ENCODE measurements around the gene PTGDS. TPM values are rescaled to one million over a fixed set of nuclear protein-coding genes. Genes with fewer than 3 reads are reported as not detected.
A peak's percentile ranks its signal among the peaks of the same experiment; 100 is the strongest.

PTGDS gene
- total and polyA plus RNA-seq, 5 donors = 3,127 to 6,981 (median 5,038) TPM

GRCh38 chr9:136983656-136984314, 6.5 kb downstream of the PTGDS start:
- intact Hi-C loops (cut with DNase I) = loop anchor here in 1 of 4 donors (5.0 kb wide), 1 partner anchor 36 kb away; the partner anchor contains the start of gene C8G
- no peaks in the 10 kb centered on the region for H3K27me3 ChIP-seq (ENCODE audit: control insufficient read depth, insufficient read depth)
- DNase-seq (peak in 2 of 3 donors; percentile 45 to 61), ATAC-seq (no peak)
- 75% methylated on average over 11 of the region's 11 CpGs for WGBS
- peak overlapping the region; percentile 24 for H3K27ac ChIP-seq (ENCODE audit: low read length)
- no peak overlapping the region for H3K4me3 ChIP-seq (ENCODE audit: low read length)
- no peaks in the 10 kb centered on the region for H3K4me1 ChIP-seq (ENCODE audit: control insufficient read depth, insufficient read depth, low read length)
- H3K9me3 ChIP-seq (ENCODE audit: control insufficient read depth, low read length) = no peaks in the 10 kb centered on the region

- WGBS = 58% methylated on average over 29 of the region's 29 CpGs
- H3K4me1 ChIP-seq (ENCODE audit: control insufficient read depth, insufficient read depth, low read length) = no peaks in the 10 kb centered on the region
- intact Hi-C loops (cut with DNase I) = loop anchor here in 2 of 4 donors (5.0 kb wide), 2 partner anchors 37 to 137 kb away; partner anchors contain the start of genes C8G (in 1 of the 2) and PHPT1 (in 1 of the 2)
- ATAC-seq (no peak), DNase-seq (peak in 1 of 3 donors; percentile 59)
- H3K4me3 ChIP-seq (ENCODE audit: low read length) = no peak overlapping the region
- no peak overlapping the region for H3K27ac ChIP-seq (ENCODE audit: low read length)
- H3K27me3 ChIP-seq (ENCODE audit: control insufficient read depth, insufficient read depth) = no peaks in the 10 kb centered on the region
- no peaks in the 10 kb centered on the region for H3K9me3 ChIP-seq (ENCODE audit: control insufficient read depth, low read length)
These were observed 7.2 kb downstream of the PTGDS start for GRCh38 chr9:136984464-136985026.

GRCh38 chr9:136985027-136985602, 7.8 kb downstream of the PTGDS start:
- no peaks in the 10 kb centered on the region for H3K27me3 ChIP-seq (ENCODE audit: control insufficient read depth, insufficient read depth)
- ATAC-seq = peak in 1 of 2 donors; percentile 2
- intact Hi-C loops (cut with DNase I) = loop anchor here in 1 of 4 donors (5.0 kb wide), 1 partner anchor 138 kb away; the partner anchor contains the start of gene PHPT1

GRCh38 chr9:136985853-136986252, 8.5 kb downstream of the PTGDS start:
- Histone ChIP-seq H3K9me3 (ENCODE audit: control insufficient read depth, low read length) (no peaks in the 10 kb centered on the region), H3K4me3 (ENCODE audit: low read length) (no peak overlapping the region), H3K27me3 (ENCODE audit: control insufficient read depth, insufficient read depth) (no peaks in the 10 kb centered on the region), H3K27ac (ENCODE audit: low read length) (no peak overlapping the region), H3K4me1 (ENCODE audit: control insufficient read depth, insufficient read depth, low read length) (no peaks in the 10 kb centered on the region)
- DNase-seq = peak in 2 of 3 donors; percentile 53 to 68
- ATAC-seq = no peak
- intact Hi-C loops (cut with DNase I) = loop anchor here in 1 of 4 donors (5.0 kb wide), 1 partner anchor 139 kb away; the partner anchor contains the start of gene PHPT1
- 22% methylated on average over 33 of the region's 33 CpGs for WGBS

More at GRCh38 chr9:136985027-136985602, 7.8 kb downstream of the PTGDS start:
- H3K4me3 ChIP-seq (ENCODE audit: low read length) = no peak overlapping the region
- H3K9me3 ChIP-seq (ENCODE audit: control insufficient read depth, low read length) = no peaks in the 10 kb centered on the region
- H3K27ac ChIP-seq (ENCODE audit: low read length) = no peak overlapping the region
- WGBS = 24% methylated on average over 48 of the region's 48 CpGs
- DNase-seq = peak in 2 of 3 donors; percentile 64 to 69
- no peaks in the 10 kb centered on the region for H3K4me1 ChIP-seq (ENCODE audit: control insufficient read depth, insufficient read depth, low read length)

GRCh38 chr9:136988872-136989271, 11.6 kb downstream of the PTGDS start:
- DNase-seq = no peak
- no peak for ATAC-seq
- Histone ChIP-seq H3K4me3 (ENCODE audit: low read length) (no peak overlapping the region), H3K9me3 (ENCODE audit: control insufficient read depth, low read length) (no peaks in the 10 kb centered on the region), H3K4me1 (ENCODE audit: control insufficient read depth, insufficient read depth, low read length) (peaks cover 8% of the 10 kb centered on the region), H3K27ac (ENCODE audit: low read length) (no peak overlapping the region), H3K27me3 (ENCODE audit: control insufficient read depth, insufficient read depth) (no peaks in the 10 kb centered on the region)
- intact Hi-C loops (cut with DNase I) = loop anchor here in 1 of 4 donors (5.0 kb wide), 1 partner anchor 142 kb away; the partner anchor contains the start of gene PHPT1
- 98% methylated on average over 4 of the region's 4 CpGs for WGBS

GRCh38 chr9:136990242-136990911, 13.1 kb downstream of the PTGDS start:
- WGBS = 81% methylated on average over 10 of the region's 10 CpGs
- intact Hi-C loops (cut with DNase I) = no loop called here

GRCh38 chr9:136991993-136992818, 14.9 kb downstream of the PTGDS start, which contains the start of gene PAXX:
PAXX (plus strand) TSS chr9:136992422; CDS start chr9:136992444, 22 bp downstream.
- Histone ChIP-seq H3K27me3 (ENCODE audit: control insufficient read depth, insufficient read depth) (no peaks in the 10 kb centered on the region), H3K9me3 (ENCODE audit: control insufficient read depth, low read length) (no peaks in the 10 kb centered on the region), H3K4me1 (ENCODE audit: control insufficient read depth, insufficient read depth, low read length) (peaks cover 8% of the 10 kb centered on the region), H3K27ac (ENCODE audit: low read length) (peak within 1 kb of the TSS; percentile 71), H3K4me3 (ENCODE audit: low read length) (peak within 1 kb of the TSS; percentile 64)
- intact Hi-C loops (cut with DNase I) = no loop called here
- under 1% methylated on average over 92 of the region's 92 CpGs for WGBS
- ATAC-seq = peak; percentile 89 to 93
- DNase-seq = peak; percentile 94 to 98 (median 98)

More at GRCh38 chr9:136990242-136990911, 13.1 kb downstream of the PTGDS start:
- Histone ChIP-seq H3K27me3 (ENCODE audit: control insufficient read depth, insufficient read depth) (no peaks in the 10 kb centered on the region), H3K4me1 (ENCODE audit: control insufficient read depth, insufficient read depth, low read length) (peaks cover 8% of the 10 kb centered on the region), H3K9me3 (ENCODE audit: control insufficient read depth, low read length) (no peaks in the 10 kb centered on the region), H3K4me3 (ENCODE audit: low read length) (no peak overlapping the region), H3K27ac (ENCODE audit: low read length) (no peak overlapping the region)
- peak in 2 of 3 donors; percentile 46 to 56 for DNase-seq
- ATAC-seq = no peak

GRCh38 chr9:136992819-136993369, 15.6 kb downstream of the PTGDS start:
- 41% methylated on average over 18 of the region's 18 CpGs for WGBS
- ATAC-seq = no peak
- intact Hi-C loops (cut with DNase I) = no loop called here
- peaks cover 8% of the 10 kb centered on the region for H3K4me1 ChIP-seq (ENCODE audit: control insufficient read depth, insufficient read depth, low read length)
- DNase-seq = no peak
- no peaks in the 10 kb centered on the region for H3K27me3 ChIP-seq (ENCODE audit: control insufficient read depth, insufficient read depth)
- H3K27ac ChIP-seq (ENCODE audit: low read length) = no peak overlapping the region
- no peaks in the 10 kb centered on the region for H3K9me3 ChIP-seq (ENCODE audit: control insufficient read depth, low read length)
- H3K4me3 ChIP-seq (ENCODE audit: low read length) = peak overlapping the region; percentile 64

- peaks cover 8% of the 10 kb centered on the region for H3K4me1 ChIP-seq (ENCODE audit: control insufficient read depth, insufficient read depth, low read length)
- H3K27ac ChIP-seq (ENCODE audit: low read length) = no peak overlapping the region
- WGBS = 68% methylated on average over 54 of the region's 54 CpGs
- no peak for ATAC-seq
- H3K9me3 ChIP-seq (ENCODE audit: control insufficient read depth, low read length) = no peaks in the 10 kb centered on the region
- H3K4me3 ChIP-seq (ENCODE audit: low read length) = no peak overlapping the region
- intact Hi-C loops (cut with DNase I) = no loop called here
- H3K27me3 ChIP-seq (ENCODE audit: control insufficient read depth, insufficient read depth) = no peaks in the 10 kb centered on the region
- peak in 1 of 3 donors; percentile 65 for DNase-seq
These were observed 17.0 kb downstream of the PTGDS start for GRCh38 chr9:136994180-136994887.

Data from right cardiac atrium (tissue), 5 donors.